Stimulated activated CD8-positive, alpha-beta memory T cell treated with anti-CD3 and anti-CD28 coated beads, Interleukin-7, amount 100 ng/mL, for 48 hours (primary cell): Measurements from ENCODE around the gene PSTPIP2.
"Not testable (repeated sequence)": the region's sequence is repeated elsewhere in the genome, so short reads cannot be mapped to it uniquely, and the experiment has no call there.

Experiments used
- DNase-seq, 2 donors: peaks; one replicate each; pipeline ENCODE4 v3.0.0-alpha.2; 2020; ENCODE audit warnings: low read depth in 1 of 2; ENCODE audit errors: extremely low read depth in 1 of 2

The PSTPIP2 gene

DNA sequence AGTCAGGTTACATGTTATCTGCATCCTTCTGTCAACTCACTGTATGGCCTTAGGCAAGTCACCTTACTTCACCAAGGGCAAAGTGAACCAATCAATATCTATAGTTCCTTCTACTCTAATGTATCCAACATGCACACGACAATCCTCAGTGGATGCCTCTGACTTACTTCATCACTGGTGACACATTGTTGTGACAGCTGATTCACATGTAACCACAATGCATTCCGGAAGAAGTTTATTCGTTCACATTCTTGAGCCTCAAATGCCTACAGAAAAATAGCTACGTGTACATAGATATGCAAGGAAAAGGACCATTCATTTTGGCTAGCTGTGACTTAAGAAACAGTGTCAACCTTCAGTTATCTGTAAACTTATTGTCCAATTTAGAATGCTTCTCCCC is 78.6 kb downstream of the PSTPIP2 start:
- DNase-seq, result no peak

- not testable (repeated sequence) for DNase-seq
Observed at GRCh38 chr18:45992527-45992926, 79.5 kb downstream of the PSTPIP2 start.

GRCh38 chr18:45991788-45992187 is 80.3 kb downstream of the PSTPIP2 start:
- no peak for DNase-seq

GRCh38 chr18:45984546-45985235 is 87.4 kb downstream of the PSTPIP2 start:
- no peak for DNase-seq

DNA sequence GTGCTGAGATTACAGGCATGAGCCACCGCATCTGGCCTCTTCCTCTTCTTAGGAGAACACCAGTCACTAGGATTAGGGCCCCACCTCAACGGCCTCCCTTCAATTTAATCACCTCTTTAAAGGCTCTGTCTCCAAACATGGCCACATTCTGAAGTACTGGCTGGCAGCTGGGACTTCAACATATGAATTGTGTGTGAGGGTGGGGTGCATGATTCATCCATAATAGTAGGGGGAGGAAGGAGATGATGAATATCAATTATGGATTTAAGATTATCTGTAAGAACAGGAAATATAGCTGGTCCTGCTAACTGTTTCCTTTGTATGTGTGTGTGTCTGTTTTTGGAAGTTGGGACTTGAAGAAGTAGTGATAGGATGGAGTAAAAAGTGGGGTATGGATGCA is 90.2 kb downstream of the PSTPIP2 start:
- no peak for DNase-seq

DNA sequence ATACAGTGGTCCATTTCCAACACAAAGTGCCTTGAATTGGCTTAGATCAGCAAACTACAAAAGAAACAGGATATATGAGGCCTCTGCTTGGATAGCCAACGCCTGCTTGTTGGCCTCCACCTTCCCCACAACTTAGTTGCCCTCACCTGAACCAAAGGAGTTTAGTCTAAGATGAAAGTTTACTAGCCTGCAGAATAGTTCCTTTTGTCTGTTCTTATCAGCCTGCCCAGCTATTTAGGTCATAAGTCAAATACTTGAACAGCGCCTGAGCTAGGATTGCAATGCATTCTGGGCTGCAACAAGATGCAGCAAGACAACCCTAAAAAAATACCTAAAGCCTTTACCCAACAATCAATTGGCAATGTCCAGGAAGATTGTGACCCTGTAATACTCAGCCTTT is 91.8 kb downstream of the PSTPIP2 start:
- no peak for DNase-seq

GRCh38 chr18:45978084-45978483 is 94.0 kb downstream of the PSTPIP2 start:
- DNase-seq, result no peak

DNA sequence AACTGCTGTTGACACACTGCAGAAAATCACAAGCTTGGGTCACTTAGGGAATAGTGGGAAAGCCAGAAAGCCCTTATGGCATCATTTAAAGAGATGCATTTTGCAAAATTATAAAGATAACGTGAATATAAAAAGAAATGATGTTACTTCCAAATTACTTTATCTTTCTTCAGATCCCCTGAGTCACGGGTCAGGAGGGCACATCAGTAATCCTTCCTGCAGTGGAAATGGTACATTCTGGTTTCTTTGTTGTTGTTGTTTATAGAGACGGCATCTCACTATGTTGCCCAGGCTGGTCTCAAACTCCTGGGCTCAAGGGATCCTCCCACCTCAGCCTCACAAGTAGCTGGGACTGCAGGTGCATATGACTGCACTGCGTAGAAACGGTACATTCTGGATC is 95.1 kb downstream of the PSTPIP2 start:
- DNase-seq, result no peak

DNA sequence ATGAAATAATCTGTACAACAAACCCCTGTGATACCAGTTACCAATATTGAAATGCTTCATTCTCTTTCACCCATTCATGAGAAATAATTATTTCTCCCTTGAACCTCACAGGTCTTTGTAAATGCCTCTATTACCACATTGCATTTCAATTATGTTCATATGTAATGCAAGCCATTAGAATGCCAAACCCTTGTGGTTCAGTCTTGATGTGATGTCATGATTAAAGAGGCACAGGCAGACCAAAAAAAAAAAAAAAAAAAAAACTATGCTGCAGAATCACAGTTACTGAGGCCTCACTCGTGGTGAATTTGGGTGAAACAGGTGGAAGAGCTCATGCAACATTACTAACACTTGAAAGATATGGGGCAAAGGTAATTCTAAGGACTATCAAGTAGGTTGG is 95.5 kb downstream of the PSTPIP2 start:
- no peak for DNase-seq

- peak in 1 of 2 donors; percentile 46 for DNase-seq
Observed at GRCh38 chr18:45974088-45974536, 97.9 kb downstream of the PSTPIP2 start.

DNA sequence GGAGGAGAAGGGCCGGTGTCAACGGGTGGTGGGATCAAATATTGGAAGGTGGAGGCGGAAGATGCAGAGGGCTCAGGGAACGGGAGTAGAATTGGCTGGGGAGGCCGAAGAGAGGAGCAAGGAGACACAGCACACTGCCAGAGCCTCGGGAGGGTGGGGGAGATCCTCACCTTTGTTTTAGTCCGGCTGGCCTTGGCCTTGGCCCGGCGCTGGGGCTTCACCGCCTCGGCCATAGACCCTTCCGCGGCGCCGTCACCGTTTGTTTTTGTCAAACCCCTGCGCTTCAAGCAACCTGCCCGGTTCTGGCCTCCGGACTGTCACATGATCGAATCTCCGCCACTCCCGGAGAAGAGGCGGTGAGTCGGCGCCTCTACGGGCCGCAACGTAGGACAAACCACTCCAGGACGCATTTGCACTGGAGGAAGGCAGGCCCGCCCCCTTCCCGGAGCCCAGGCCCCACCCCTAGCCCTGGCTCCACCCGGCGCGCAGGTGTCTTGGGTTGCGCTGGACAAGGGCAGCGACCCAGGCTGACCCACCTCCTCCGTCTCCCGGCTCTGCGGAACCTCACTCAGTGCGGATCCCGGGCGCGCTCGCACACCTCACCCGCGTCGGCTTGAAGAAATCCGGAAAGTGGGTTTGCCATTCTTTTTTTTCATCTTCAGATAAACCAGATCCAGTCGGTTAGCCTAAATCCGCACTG is 104.9 kb downstream of the PSTPIP2 start, which contains the start of gene EPG5:
Gene EPG5, minus strand, starts transcription at position 323 of the 700 bp plus-strand sequence. Its CDS starts 90 bp downstream, at position 233.
- peak; percentile 82 to 91 for DNase-seq

- not testable (repeated sequence) for DNase-seq
Observed at GRCh38 chr18:45964913-45965312, 107.1 kb downstream of the PSTPIP2 start.

GRCh38 chr18:45962866-45963265 is 109.2 kb downstream of the PSTPIP2 start:
- DNase-seq, result no peak

DNA sequence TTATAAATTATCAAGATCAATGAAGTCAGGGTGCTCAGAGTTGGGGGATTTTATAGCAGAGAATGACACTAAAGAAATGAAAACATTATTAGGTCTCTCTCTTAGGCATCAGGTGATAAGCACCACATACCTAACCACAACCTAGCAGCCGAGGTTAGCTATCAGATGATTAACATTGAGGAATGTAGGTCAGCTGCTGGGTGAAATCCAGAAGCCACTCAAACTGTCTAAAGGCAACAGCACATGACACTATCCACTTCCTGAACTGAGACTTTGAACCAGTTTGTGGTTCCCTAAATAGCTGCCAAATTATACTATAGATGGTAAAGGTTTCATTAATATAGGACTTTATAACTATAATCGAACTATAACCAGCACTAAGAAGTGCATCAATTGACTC is 109.6 kb downstream of the PSTPIP2 start:
- DNase-seq, result peak in 1 of 2 donors; percentile 19

GRCh38 chr18:45959484-45959883 is 112.6 kb downstream of the PSTPIP2 start:
- DNase-seq, result not testable (repeated sequence)

DNA sequence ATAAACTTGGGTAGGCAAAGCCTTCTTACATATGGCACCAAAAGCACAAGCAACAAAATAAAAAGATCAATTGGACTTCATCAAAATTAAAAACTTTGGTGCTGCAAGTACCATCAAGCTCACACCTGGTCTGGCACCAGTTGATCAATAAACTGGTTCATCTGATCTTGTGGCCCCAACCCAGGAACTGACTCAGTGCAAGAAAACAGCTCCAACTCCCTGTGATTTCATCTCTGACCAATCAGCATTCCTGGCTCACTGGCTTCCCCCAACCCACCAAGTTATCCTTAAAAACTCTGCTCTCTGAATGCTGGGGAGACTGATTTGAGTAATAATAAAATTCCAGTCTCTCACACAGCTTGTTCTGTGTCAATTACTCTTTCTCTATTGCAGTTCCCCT is 113.3 kb downstream of the PSTPIP2 start:
- no peak for DNase-seq

DNA sequence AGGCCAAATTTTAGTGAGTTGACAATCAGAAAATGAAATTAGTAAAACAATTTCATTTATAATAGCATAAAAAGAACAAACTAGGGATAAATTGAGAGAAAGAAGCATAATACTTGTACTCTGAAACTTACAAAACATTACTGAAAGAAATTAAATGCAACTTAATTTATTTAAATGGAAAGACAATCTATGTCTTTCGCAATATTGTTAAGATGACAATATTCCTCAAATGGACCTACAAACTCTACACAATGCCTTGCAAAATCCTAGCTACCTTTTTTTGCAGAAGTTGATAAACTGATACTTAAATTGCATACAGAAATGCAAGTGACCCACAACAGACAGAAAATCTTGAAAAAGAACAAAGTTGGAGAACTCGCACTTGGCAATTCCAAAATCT is 114.0 kb downstream of the PSTPIP2 start:
- no peak for DNase-seq

DNA sequence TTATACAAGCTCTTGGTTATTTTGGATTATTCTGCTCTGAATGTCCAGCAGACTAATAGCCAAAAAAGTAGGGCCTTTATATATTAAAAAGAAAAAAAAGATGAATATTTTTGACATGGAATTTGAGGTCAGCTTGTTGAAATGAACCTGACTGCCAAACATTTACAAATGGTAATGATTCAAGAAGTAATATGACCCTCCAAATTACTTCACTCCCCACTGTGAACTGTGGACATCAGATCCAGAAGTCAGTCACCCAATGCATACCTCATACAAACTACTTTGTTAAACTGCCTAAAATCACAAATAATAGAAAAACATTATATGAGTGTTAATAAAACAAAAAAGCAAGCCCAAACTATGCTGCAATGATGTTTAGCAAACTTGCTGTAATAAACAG is 115.0 kb downstream of the PSTPIP2 start:
- DNase-seq, result no peak

GRCh38 chr18:45954070-45954934 is 117.8 kb downstream of the PSTPIP2 start:
- DNase-seq, result no peak

- no peak for DNase-seq
Observed at GRCh38 chr18:45951016-45951714, 120.9 kb downstream of the PSTPIP2 start.

DNA sequence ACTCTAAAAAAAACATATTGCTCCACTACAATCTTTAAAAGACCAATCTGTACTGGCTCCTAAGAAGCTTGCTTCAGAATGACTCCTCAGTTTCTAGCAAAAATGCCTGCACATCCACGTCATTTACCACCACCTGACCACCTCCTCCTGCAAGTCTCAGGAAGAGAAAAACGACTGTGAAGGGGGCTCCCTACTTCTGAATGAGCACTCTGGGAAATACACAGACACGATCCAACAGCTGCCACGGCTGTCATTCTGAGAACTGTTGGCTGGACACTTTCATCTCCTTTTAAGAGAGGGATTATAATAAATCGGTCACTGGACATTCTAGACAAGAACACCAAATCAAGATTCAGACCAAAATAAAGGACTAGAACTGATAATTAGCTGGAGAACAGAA is 126.4 kb downstream of the PSTPIP2 start:
- DNase-seq, result no peak
